ENCODE data around the gene ACIN1. TPM values are rescaled to one million over a fixed set of nuclear protein-coding genes. Genes with fewer than 3 reads are reported as not detected.

Gene ACIN1
- total RNA-seq, 2 donors from 2014 or later: 314 to 367 TPM

DNA sequence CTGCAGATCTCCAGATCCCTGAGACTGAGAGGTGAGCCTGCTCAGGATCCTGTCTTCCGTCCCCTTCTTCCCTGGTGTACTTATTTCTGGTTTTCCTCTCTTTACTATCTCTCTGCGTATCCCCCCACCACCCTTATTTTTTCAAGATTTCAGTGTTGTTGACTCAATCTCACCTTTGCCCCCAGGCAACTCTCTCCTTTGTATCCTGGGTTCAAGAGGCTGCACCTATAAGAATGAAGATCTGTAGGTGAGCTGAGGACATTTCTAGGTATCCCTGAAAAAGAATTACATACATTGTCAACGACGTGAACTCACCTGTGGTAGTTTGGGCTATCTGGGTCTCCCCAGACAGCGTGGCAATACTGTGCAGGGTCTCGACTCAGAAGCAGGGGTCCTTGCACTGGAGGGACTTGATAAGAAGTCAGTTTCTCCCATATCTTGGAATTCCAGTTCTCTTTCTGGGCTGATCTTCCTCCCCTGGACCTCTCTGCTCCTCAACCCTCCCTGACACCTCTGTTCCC lies 9.2 kb upstream of the ACIN1 start:
- H3K9me3 Mint-ChIP-seq: peaks cover 6% of the 10 kb centered on the region
- DNase-seq: no peak
- Histone ChIP-seq H3K9ac (ENCODE audit: extremely low read depth, low read length, poor library complexity, severe bottlenecking) (no peak overlapping the region), H3K27ac (ENCODE audit: low read depth, low read length) (no peak overlapping the region), H3K36me3 (ENCODE audit: control insufficient read depth, insufficient read depth, low read length) (peaks cover 2% of the 10 kb centered on the region), H3K4me1 (ENCODE audit: control insufficient read depth, insufficient read depth, low read length) (peaks cover 12% of the 10 kb centered on the region), H3K27me3 (ENCODE audit: control insufficient read depth, insufficient read depth, low read length, poor library complexity, severe bottlenecking) (no peaks in the 10 kb centered on the region), H3K4me3 (ENCODE audit: low read length) (no peak overlapping the region), H3K9me3 (ENCODE audit: control insufficient read depth, low read length) (no peaks in the 10 kb centered on the region)
- peak overlapping the region; percentile 32 for H3K4me3 Mint-ChIP-seq
- peaks cover 63% of the 10 kb centered on the region for H3K4me1 Mint-ChIP-seq
- peak overlapping the region; percentile 24 for H3K27ac Mint-ChIP-seq
- TF ChIP-seq CTCF (conservative IDR thresholded peaks at IDR 0.05): no peak
- H3K36me3 Mint-ChIP-seq (ENCODE audit: low read depth): peaks cover 2% of the 10 kb centered on the region
- H3K27me3 Mint-ChIP-seq (ENCODE audit: insufficient read depth): peaks cover 3% of the 10 kb centered on the region
- WGBS, 2 experiments (ENCODE audit: insufficient coverage in 1 of 2, insufficient read length in 1 of 2): 83 to 92% methylated on average over 4 to 6 of the region's 6 CpGs

DNA sequence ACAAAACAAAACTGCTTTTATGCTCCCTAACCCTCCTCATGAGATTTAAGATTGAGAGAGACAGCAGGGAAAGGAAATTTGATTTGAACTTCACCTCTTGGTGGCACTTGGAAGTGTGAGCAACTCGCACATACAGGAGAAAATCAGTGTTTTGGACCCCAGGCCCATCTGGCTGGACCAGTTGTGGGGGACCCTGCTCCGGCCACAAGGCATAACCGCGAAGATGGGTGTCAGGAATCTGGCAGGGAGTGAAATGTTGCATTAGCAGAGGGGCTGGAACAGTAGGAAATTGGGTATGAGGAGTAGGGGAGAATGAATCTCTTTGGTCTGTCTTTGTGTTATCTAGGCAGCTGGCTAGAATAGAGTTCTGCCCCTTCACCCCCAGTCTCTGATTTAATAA lies 8.6 kb upstream of the ACIN1 start:
- H3K27ac ChIP-seq (ENCODE audit: low read depth, low read length): no peak overlapping the region
- no peak overlapping the region for H3K27ac Mint-ChIP-seq
- 81 to 91% methylated on average over 3 to 4 of the region's 4 CpGs for WGBS, 2 experiments (ENCODE audit: insufficient coverage in 1 of 2, insufficient read length in 1 of 2)

GRCh38 chr14:23102801-23103200 lies 7.9 kb upstream of the ACIN1 start:
- DNase-seq: no peak
- Histone ChIP-seq H3K27me3 (ENCODE audit: control insufficient read depth, insufficient read depth, low read length, poor library complexity, severe bottlenecking) (no peaks in the 10 kb centered on the region), H3K4me1 (ENCODE audit: control insufficient read depth, insufficient read depth, low read length) (peaks cover 12% of the 10 kb centered on the region), H3K36me3 (ENCODE audit: control insufficient read depth, insufficient read depth, low read length) (peaks cover 15% of the 10 kb centered on the region), H3K4me3 (ENCODE audit: low read length) (no peak overlapping the region), H3K9me3 (ENCODE audit: control insufficient read depth, low read length) (no peaks in the 10 kb centered on the region), H3K27ac (ENCODE audit: low read depth, low read length) (no peak overlapping the region), H3K9ac (ENCODE audit: extremely low read depth, low read length, poor library complexity, severe bottlenecking) (no peak overlapping the region)
- H3K27me3 Mint-ChIP-seq (ENCODE audit: insufficient read depth): peaks cover 3% of the 10 kb centered on the region
- H3K4me3 Mint-ChIP-seq: no peak overlapping the region
- H3K27ac Mint-ChIP-seq: no peak overlapping the region
- peaks cover 15% of the 10 kb centered on the region for H3K36me3 Mint-ChIP-seq (ENCODE audit: low read depth)
- WGBS, 2 experiments (ENCODE audit: insufficient coverage in 1 of 2, insufficient read length in 1 of 2): 93 to 100% methylated on average over 2 of the region's 2 CpGs
- TF ChIP-seq CTCF (conservative IDR thresholded peaks at IDR 0.05): no peak
- peaks cover 63% of the 10 kb centered on the region for H3K4me1 Mint-ChIP-seq
- H3K9me3 Mint-ChIP-seq: no peaks in the 10 kb centered on the region

More for the DNA sequence above, 8.6 kb upstream of the ACIN1 start:
- no peak for TF ChIP-seq CTCF (conservative IDR thresholded peaks at IDR 0.05)
- DNase-seq: no peak
- H3K27me3 ChIP-seq (ENCODE audit: control insufficient read depth, insufficient read depth, low read length, poor library complexity, severe bottlenecking): no peaks in the 10 kb centered on the region
- Mint-ChIP-seq H3K27me3 (ENCODE audit: insufficient read depth) (peaks cover 3% of the 10 kb centered on the region), H3K9me3 (peaks cover 3% of the 10 kb centered on the region), H3K4me1 (peaks cover 63% of the 10 kb centered on the region), H3K4me3 (no peak overlapping the region), H3K36me3 (ENCODE audit: low read depth) (peaks cover 7% of the 10 kb centered on the region)
- no peak overlapping the region for H3K9ac ChIP-seq (ENCODE audit: extremely low read depth, low read length, poor library complexity, severe bottlenecking)
- peaks cover 8% of the 10 kb centered on the region for H3K36me3 ChIP-seq (ENCODE audit: control insufficient read depth, insufficient read depth, low read length)
- H3K4me1 ChIP-seq (ENCODE audit: control insufficient read depth, insufficient read depth, low read length): peaks cover 12% of the 10 kb centered on the region
- no peak overlapping the region for H3K4me3 ChIP-seq (ENCODE audit: low read length)
- H3K9me3 ChIP-seq (ENCODE audit: control insufficient read depth, low read length): no peaks in the 10 kb centered on the region

Measured in endodermal cell (in vitro differentiated cells).